Esophagus muscularis mucosa (tissue), 4 donors: ENCODE results near the gene NVL. TPM values are rescaled to one million over a fixed set of nuclear protein-coding genes. Genes with fewer than 3 reads are reported as not detected.
"Not testable (repeated sequence)": the region's sequence is repeated elsewhere in the genome, so short reads cannot be mapped to it uniquely, and the experiment has no call there.

Source experiments
- DNase-seq: peaks from one replicate; pipeline ENCODE4 v3.0.0-alpha.2; 2017; ENCODE audit errors: extremely low spot score
- H3K27ac ChIP-seq, 4 donors: fragments of 200-600 bp; sonication (generic); replicated peaks in 1 of 4; 1 replicate in 3 of 4; 2 replicates in 1 of 4; pipeline ENCODE4 v1.5.1; 2016 to 2019; ENCODE audit warnings: mild to moderate bottlenecking in 1 of 4
- H3K27me3 ChIP-seq, 4 donors: fragments of 200-600 bp; sonication (generic); one replicate each; pipeline versions ENCODE4 v1.5.1 to v1.6.0; 2016 to 2019
- H3K36me3 ChIP-seq, 4 donors: fragments of 200-600 bp; sonication (generic); one replicate each; pipeline ENCODE4 v1.5.1; 2016 to 2019
- H3K4me1 ChIP-seq, 4 donors: fragments of 200-600 bp; sonication (generic); one replicate each; pipeline ENCODE4 v1.5.1; 2016 to 2019
- H3K4me3 ChIP-seq, 4 donors: fragments of 200-600 bp; sonication (generic); 1 replicate in 2 of 4; 2 replicates in 2 of 4; pipeline ENCODE4 v1.5.1; 2016 to 2019; ENCODE audit warnings: mild to moderate bottlenecking in 4 of 4, moderate library complexity in 1 of 4
- H3K9me3 ChIP-seq, 4 donors: fragments of 200-600 bp; sonication (generic); 1 replicate in 3 of 4; 2 replicates in 1 of 4; pipeline ENCODE4 v1.5.1; 2016 to 2019
- EP300 ChIP-seq: sonication (generic); formaldehyde crosslinking; IDR thresholded peaks from one replicate; pipeline ENCODE4 v1.6.1; 2017; ENCODE audit warnings: antibody characterized with exemption
- POLR2A ChIP-seq: fragments of 450-650 bp; IDR thresholded peaks from one replicate; pipeline ENCODE4 v1.6.1; 2017; ENCODE audit warnings: antibody characterized with exemption, moderate library complexity, mild to moderate bottlenecking, low read depth
- POLR2AphosphoS5 ChIP-seq, 2 donors: sonication (generic); formaldehyde crosslinking; IDR thresholded peaks; one replicate each; pipeline ENCODE4 v1.6.1; 2017; ENCODE audit warnings: antibody characterized with exemption in 2 of 2
- WGBS: methylation state at CpG from one replicate; pipeline ENCODE4 v1.1.5; 2018; 5-methylcytosine and 5-hydroxymethylcytosine counted together
- intact Hi-C: fragments of 100-400 bp; cut with DNase I; formaldehyde crosslinking; loops from one replicate; pipeline ENCODE4 v1.15.1; 2023
- total RNA-seq, 4 donors: library from RNA; depleted of rRNA; stranded (reverse); fragments of >200 nt; gene quantifications; one replicate each; pipeline versions ENCODE4 v1.1.0 to v1.2.1, GENCODE V29; 2016
- TF ChIP-seq, protein P1 (sequence below), 3 experiments: fragments of 200-600 bp in 2 of 3; fragments of 450-650 bp in 1 of 3; sonication (generic) in 2 of 3; IDR thresholded peaks; one replicate each; pipeline ENCODE4 v1.5.1; 2017 to 2019; ENCODE audit warnings: antibody characterized with exemption in 3 of 3, mild to moderate bottlenecking in 2 of 3, moderate library complexity in 1 of 3

Gene NVL
- total RNA-seq, 4 donors from 2014 or later: 11.0 to 19.5 (median 15.9) TPM

GRCh38 chr1:224317383-224318045 lies 12.5 kb downstream of the NVL start:
- Histone ChIP-seq H3K27me3 (no peaks in the 10 kb centered on the region), H3K4me3 (no peak overlapping the region), H3K9me3 (no peaks in the 10 kb centered on the region), H3K27ac (no peak overlapping the region), H3K4me1 (no peaks in the 10 kb centered on the region), H3K36me3 (peaks cover 7 to 49% (median 36%) of the 10 kb centered on the region in 4 donors)
- intact Hi-C loops: no loop called here
- WGBS: 93% methylated on average over 4 of the region's 4 CpGs
- DNase-seq: no peak
- TF ChIP-seq POLR2AphosphoS5 (IDR thresholded peaks at IDR 0.05): no peak
- TF ChIP-seq POLR2A: no peak
- TF ChIP-seq, protein P1, sequence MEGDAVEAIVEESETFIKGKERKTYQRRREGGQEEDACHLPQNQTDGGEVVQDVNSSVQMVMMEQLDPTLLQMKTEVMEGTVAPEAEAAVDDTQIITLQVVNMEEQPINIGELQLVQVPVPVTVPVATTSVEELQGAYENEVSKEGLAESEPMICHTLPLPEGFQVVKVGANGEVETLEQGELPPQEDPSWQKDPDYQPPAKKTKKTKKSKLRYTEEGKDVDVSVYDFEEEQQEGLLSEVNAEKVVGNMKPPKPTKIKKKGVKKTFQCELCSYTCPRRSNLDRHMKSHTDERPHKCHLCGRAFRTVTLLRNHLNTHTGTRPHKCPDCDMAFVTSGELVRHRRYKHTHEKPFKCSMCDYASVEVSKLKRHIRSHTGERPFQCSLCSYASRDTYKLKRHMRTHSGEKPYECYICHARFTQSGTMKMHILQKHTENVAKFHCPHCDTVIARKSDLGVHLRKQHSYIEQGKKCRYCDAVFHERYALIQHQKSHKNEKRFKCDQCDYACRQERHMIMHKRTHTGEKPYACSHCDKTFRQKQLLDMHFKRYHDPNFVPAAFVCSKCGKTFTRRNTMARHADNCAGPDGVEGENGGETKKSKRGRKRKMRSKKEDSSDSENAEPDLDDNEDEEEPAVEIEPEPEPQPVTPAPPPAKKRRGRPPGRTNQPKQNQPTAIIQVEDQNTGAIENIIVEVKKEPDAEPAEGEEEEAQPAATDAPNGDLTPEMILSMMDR (IDR thresholded peaks at IDR 0.05): no peak
- TF ChIP-seq EP300: no peak

DNA sequence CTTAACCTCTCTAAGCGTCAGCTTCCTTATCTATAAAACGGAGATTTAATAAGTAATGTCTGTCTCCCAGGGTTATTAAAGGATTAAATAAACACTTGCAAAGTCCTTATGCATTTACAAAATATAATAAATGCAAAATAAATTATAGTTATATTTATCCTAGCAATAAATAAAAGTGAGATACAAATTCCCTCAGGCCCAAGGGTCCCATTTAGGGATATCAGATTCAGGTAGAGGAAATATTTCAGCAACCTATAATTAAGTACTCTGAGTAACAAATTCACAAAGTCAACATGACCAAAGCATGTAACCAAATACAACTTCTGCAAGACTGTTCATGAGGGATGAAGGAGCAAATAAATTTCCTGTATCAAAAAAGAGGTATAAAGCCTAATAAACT lies 17.9 kb downstream of the NVL start:
- Histone ChIP-seq H3K4me3 (no peak overlapping the region), H3K27me3 (no peaks in the 10 kb centered on the region), H3K27ac (no peak overlapping the region), H3K9me3 (no peaks in the 10 kb centered on the region), H3K36me3 (peaks cover 16 to 97% (median 69%) of the 10 kb centered on the region in 4 donors), H3K4me1 (no peaks in the 10 kb centered on the region)
- 85% methylated on average over 2 of the region's 2 CpGs for WGBS
- DNase-seq: no peak
- intact Hi-C loops: no loop called here
- no peak for TF ChIP-seq POLR2AphosphoS5 (IDR thresholded peaks at IDR 0.05)

DNA sequence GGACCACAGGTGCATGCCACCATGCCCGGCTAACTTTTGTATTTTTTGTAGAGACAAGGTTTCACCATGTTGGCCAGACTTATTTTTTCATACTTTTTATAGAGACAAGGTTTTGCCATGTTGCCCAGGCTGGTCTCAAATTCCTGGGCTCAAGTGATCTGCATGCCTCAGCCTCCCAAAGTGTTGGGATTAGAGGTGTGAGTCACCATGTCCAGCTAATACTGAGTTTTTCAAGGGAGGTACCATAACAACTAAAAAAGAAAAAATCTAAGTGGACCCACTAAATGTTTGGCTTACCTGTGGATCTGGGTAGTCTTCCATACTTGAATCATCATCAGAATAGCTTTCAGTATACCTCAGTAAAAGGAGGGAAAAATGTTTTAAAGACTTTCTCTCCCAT lies 18.5 kb downstream of the NVL start:
- H3K36me3 ChIP-seq: peaks cover 18 to 97% (median 70%) of the 10 kb centered on the region in 4 donors
- H3K9me3 ChIP-seq, H3K4me1 ChIP-seq, H3K27me3 ChIP-seq, H3K4me3 ChIP-seq, DNase-seq, intact Hi-C loops, H3K27ac ChIP-seq: not testable (repeated sequence)
- WGBS: 100% methylated on average over 1 of the region's 1 CpG

- whole genome bisulfite sequencing: 94% methylated on average over 3 of the region's 3 CpGs
- H3K27ac ChIP-seq: no peak overlapping the region
Observed at GRCh38 chr1:224308064-224308463, 21.9 kb downstream of the NVL start.

GRCh38 chr1:224304767-224305166 lies 25.2 kb downstream of the NVL start:
- H3K36me3 ChIP-seq: peaks cover 38 to 100% (median 88%) of the 10 kb centered on the region in 4 donors
- TF ChIP-seq POLR2AphosphoS5 (IDR thresholded peaks at IDR 0.05) (no peak), EP300 (no peak), POLR2A (no peak)
- TF ChIP-seq, protein P1 (IDR thresholded peaks at IDR 0.05): no peak
- H3K4me1 ChIP-seq: no peaks in the 10 kb centered on the region
- 62% methylated on average over 2 of the region's 2 CpGs for WGBS
- H3K4me3 ChIP-seq: no peak overlapping the region
- no peak overlapping the region for H3K27ac ChIP-seq
- H3K9me3 ChIP-seq: no peaks in the 10 kb centered on the region
- intact Hi-C loops: no loop called here
- DNase-seq: no peak
- H3K27me3 ChIP-seq: no peaks in the 10 kb centered on the region

More at GRCh38 chr1:224308064-224308463, 21.9 kb downstream of the NVL start:
- Histone ChIP-seq H3K4me3 (no peak overlapping the region), H3K4me1 (no peaks in the 10 kb centered on the region), H3K9me3 (no peaks in the 10 kb centered on the region), H3K36me3 (peaks cover 30 to 100% (median 80%) of the 10 kb centered on the region in 4 donors), H3K27me3 (no peaks in the 10 kb centered on the region)
- DNase-seq: no peak
- intact Hi-C loops: no loop called here
- TF ChIP-seq, protein P1 (IDR thresholded peaks at IDR 0.05): no peak
- TF ChIP-seq POLR2AphosphoS5 (IDR thresholded peaks at IDR 0.05) (no peak), POLR2A (no peak), EP300 (no peak)

DNA sequence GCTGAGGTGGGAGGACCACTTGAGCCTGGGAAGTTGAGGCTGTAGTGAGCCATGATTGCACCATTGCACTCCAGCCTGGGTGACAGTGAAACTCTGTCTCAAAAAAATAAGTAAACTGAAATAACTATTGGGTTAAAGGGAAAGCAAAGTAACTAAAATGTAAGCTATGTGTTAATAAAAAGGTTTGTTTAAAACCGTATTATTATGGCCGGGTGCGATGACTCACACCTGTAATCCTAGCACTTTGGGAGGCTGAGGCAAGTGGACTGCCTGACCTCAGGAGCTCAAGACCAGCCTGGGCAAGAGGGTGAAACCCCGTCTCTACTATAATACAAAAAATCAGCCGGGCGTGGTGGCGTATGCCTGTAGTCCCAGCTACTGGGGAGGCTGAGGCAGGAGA lies 27.0 kb downstream of the NVL start:
- peaks cover 46 to 100% (median 99%) of the 10 kb centered on the region in 4 donors for H3K36me3 ChIP-seq
- no peaks in the 10 kb centered on the region for H3K4me1 ChIP-seq
- WGBS: 92% methylated on average over 7 of the region's 7 CpGs
- DNase-seq: no peak
- H3K27me3 ChIP-seq: no peaks in the 10 kb centered on the region
- no peaks in the 10 kb centered on the region for H3K9me3 ChIP-seq
- TF ChIP-seq EP300: no peak
- TF ChIP-seq POLR2AphosphoS5 (IDR thresholded peaks at IDR 0.05): no peak
- TF ChIP-seq, protein P1 (IDR thresholded peaks at IDR 0.05): no peak
- no peak for TF ChIP-seq POLR2A
- no peak overlapping the region for H3K27ac ChIP-seq
- H3K4me3 ChIP-seq: no peak overlapping the region
- intact Hi-C loops: no loop called here
